HG03175 (cell line): ENCODE results near the gene GADD45GIP1.
A peak's percentile ranks its signal among the peaks of the same experiment; 100 is the strongest.

Source experiments
- ATAC-seq: cut with Tn5 transposase; IDR thresholded peaks from one replicate; pipeline ENCODE4 v1.9.1; 2021; ENCODE audit warnings: mild to moderate bottlenecking, moderate library complexity; ENCODE audit not compliant: unreplicated experiment

Gene GADD45GIP1

DNA sequence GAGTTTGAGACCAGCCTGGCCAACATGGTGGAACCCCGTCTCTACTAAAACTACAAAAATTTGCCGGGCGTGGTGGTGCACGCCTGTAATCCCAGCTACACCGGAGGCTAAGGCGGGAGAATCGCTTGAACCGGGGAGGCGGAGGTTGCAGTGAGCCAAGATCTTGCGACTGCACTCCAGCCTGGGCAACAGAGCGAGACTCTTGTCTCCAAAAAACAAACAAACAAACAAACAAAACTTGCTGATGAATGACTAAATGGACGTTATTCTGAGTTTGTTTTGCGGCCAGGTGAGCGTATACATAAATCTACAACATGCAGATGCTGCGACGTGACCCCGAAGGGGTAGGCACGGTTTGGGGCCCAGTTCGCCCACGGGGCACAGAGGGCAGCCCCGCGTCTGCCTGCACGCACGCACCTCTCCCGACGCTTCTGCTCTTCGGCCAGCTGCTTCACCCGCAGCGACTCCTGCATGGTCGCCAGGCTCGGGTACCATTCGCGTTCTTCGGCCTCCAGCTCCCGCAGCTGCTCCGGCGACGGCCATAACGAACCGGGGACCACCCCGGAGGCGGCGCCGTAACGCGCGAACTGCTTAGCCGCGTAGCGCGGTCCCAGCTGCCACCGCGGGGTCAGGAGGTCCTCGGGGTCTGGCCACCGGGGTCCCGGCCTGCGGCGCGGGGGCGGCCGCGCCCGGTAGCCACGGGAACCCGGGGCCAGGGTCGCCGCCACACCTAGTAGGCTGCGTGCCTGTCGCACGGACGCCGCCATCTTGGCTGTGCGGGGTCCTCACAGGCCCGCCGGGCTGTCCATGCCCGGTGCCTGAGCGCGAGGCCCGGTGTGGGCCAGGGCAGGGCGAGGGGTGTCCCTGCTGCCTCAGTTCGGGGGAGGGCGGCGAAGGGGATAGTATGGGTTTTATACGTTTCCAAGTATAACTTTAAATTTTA lies at the start of gene GADD45GIP1:
TSS of gene GADD45GIP1 (minus strand) at position 778 of the 943 bp plus-strand sequence. CDS start at position 767, 11 bp downstream.
- peak; percentile 71 for ATAC-seq

DNA sequence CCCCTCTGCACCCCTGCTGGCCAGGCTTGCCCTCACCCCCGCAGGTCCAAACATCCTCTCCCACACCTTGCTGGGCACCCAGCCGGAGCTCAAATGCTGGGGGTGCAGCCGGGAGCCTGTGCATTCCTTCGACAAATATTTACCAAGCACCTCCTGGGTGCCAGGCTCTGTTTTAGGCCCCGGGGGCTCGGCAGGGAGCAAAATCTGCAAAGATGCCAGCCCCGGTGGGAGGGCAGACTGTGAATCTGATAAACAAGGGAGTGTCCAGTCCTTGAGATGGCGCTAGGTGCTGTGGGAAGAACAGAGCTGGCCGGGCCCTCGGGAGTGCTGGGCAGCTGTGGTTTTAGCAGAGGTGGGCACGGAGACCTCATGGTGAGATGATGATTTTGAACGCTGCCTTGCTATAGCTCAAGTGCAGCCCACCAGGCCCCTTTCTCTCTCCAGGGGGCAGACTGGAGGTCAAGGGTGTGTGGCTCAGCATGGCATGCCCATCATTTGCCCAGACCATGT lies 48.9 kb upstream of the GADD45GIP1 start:
- ATAC-seq = no peak

DNA sequence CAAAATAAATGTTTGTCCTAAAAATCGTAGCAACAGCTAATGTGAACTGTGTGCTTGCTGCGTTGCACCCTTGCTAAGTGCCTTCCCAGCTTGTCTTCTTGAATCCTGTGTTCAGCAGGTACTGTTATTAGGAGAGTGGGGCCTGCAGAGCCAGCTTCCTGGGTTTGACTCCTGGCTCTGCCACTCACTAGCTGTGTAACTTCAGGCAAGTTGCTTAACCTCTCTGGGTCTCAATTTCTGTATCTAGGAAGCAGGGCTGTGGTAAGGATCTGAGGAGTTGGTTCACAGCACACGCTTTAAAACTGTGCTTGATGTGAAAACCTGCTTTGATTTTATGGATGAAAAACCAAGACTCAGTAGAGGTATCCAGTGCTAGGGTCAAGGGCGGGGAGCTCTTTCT lies 48.2 kb upstream of the GADD45GIP1 start:
- ATAC-seq = no peak

DNA sequence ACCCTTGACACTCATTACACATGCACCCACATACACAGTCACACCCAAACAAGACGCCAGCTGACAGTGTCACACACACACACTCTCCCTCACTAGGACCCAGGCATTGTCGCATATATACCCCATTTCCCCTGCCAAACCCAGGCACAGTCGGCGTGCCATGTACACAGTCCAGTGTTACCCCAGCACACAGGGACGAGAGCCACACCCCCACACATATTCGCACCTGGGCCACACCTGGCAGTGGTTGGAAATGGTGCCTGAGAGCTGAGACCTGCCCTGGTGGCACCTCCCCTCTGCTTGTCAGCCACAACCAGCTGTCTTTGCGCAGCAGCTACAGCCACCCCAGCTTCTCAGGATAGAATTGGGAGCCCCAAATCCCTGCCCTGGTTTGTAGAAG lies 47.2 kb upstream of the GADD45GIP1 start:
- ATAC-seq = no peak

DNA sequence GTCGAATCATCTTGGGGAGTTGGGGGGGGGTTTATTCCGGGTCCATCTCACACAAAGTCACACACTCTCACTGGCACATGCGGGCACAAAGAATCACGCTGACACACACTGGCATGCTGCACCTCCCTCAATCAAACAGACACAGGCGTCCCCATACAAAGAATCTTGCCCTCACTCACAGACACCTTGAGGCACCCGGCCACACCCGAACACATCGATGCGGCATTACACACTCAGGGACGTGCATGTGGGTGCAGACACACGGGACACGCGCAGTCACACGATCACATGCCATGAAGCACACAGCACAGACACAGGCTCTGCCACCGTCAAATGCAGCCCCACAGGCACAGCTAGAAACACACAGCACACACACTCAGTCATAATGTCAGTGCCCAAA lies 46.1 kb upstream of the GADD45GIP1 start:
- ATAC-seq = no peak

DNA sequence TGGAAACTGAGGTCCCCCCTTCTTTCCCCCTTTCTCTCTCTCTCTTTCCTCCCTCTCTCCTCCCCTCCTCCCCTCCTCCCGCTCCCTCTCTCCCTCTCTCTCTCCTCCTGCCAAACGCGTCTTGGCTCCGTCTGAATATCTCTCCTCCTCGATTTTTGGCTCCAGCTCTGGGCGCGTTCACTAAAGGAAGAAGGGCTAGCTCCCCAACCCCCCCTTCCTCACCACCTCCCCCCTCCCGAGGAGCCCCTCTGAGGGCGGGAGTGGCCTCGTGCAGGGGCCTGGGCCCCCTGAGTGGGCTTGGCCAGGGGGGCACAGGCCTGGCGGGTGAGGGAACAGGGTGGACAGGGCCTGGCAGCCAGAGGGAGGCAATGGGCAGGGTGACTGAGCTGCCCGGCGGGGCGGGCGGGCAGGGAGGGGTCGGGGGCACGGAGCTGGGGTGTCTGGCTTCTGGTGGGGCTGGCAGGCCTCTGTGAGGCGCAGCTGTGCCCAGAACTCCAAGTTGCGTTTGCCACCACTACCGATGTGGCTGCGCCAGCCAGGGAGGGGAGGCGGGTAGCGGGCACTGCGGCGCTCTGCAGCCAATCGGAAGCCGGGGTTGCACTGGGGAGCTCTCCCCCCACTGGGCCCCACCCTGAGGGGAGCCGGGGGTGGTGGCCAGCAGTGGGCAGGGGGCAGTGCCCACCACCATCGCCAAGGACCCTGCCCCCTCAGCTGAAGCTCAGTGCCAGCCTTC lies 45.3 kb upstream of the GADD45GIP1 start:
- no peak for ATAC-seq

DNA sequence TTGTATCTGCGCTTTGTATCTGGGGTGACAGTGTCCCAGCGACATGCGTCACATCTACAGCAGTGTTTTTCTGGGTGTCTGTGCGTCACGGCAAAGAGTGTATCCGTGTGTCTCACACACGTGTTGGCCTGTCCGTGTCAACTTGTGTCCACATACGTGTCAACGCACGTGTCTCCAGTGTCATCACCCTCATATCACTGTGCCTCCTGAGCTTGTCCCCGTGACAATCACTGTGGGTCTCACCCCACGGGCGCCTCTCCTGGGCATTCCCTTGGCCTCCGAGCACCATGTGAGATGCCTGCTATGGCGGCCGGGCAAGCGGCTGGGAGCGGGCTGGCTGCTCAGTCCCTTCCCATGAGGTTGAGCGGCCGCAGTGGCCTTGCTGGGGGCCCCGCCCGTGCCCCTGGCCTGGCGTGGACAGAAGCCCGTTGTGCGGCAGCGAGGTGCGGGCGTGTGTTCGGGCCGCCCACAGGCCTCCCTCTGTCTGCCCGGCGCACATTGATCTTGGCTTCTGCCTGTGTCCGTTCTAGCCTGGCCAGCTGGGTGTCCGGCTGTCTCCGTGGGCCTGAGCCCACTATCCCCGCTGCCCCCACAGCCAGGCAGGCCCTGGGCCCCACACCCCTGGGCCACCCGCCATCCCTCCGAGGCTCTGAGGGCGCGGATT lies 44.6 kb upstream of the GADD45GIP1 start:
- ATAC-seq = no peak

DNA sequence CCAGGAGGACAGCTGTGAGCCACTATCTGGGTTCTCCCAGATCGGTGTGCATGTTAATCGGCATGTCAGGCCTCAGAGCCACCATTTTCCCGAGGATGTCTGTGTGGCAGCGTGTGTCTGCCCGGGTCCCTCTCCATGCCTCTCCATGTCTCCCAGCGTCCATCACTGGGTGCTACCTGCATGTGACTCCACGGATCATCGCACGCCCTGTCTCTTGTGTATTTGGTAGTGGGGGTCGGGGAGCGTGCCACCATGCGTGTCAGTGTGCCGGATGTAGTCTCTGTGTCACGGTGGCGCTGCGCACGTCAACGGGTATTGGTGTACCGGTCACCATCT lies 44.1 kb upstream of the GADD45GIP1 start:
- no peak for ATAC-seq

DNA sequence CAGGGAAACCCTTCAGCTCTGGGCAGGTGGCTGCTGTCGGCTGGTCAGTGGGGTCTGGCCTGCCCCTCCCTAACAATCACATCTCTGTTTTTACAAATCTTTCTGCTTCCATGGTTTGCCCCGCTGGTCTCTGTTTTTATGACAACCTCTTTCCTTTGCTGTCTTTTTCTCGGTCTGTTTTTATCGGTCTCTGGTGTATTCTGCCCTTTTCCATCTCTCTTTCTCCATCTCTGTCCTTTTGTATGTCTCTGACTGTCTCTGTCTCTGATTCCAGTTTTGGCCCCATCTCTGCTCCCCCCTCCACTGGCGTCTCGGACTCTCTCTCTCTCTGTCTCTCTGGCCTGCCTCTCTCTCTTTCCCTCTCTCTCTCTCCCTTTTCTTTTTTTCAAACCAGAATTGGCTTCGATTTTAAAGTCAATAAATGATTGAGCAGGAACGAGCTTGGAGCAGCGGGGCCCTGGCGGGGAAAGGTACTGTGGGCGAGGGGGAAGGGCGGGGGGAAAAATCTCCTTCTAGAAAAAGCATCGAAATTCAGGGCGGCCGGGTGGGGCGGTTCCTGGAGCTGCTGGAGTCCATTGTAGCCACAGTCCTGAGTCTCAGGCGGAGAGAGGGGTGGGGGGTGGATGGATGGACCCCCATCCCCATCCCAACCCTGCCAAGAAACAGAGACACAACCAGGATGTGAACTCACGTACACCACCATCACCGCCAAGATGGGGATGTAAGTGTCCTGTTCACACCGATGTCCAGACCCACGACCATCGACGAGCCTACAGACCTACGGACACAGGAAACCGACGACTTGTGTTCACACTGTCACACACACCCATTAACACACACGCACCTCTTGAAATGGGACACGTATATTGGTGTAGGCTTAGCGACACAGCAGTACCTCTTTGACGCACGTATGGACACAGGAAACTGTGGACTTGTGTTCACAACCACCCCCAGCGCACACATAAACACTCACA lies 41.2 kb upstream of the GADD45GIP1 start:
- ATAC-seq = no peak

DNA sequence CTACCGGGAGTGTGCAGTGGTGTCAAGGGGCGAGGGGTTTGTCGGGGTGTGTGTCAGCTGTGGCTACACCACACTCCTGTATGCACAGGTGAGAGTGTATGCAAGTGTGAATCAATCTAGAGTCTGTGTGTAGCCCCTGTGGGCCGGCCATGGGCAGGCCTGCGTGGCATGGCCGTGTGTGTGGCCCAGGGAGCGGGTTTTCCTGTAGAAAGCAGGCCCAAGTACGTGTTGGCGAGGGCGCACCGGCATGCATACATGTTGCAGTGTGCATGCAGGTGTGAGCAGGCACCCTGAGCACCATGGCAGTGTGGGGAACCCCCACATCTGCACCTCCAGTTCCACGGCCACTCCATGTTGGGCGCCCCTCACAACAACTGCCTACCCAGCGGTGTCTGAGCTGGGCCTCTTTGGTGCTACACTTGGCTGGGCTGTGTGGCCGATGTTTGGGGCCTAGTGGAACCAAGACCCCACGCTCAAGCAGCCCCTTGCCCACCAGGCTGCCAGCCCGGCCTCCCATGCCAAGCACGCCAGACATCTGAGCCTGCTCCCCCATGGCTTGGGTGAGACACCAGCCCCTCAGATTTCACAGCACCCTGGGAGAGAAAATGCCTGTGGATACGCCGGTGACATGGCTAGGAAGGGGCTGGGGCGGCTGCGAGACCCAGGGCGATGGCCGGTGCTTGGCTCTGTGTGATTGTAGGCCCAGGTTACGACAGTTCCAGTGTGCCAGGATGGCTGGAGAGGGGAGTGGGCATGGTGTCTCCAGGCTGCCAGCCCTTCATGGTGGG lies 40.4 kb upstream of the GADD45GIP1 start:
- no peak for ATAC-seq

DNA sequence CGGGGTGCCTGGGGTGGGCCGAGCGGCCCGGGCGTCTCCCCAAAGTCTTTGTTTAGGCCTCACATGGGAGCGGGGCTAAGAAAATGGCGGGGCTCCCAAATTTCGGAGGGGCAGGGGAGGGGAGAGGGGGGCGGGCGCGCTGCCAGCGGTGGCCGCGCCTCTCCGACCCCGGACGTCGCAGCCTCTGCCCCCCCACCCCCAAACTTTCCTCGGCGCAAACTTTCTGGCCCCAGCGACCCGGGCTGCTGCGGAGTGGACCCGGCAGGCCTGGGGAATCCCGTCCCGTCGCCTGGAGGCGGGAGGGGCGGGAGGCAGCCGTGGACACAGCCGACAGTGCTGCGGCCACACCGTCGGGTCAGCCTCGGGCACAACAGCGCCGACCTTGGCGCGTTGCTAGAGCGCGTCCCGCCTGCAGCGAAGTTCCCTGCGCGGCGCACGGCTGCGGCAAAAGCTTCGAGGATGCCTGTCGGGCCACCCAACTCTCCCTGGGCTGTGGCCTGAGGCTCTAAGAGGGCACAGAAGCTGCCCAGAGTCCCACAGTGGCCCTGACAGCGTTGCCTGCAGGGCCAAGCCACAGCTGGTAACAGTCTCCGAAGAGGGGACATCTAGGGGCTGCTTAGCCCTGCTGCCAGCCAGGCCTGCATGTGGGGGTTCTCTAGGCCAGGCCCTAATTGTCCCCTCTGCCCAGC lies 39.5 kb upstream of the GADD45GIP1 start:
- no peak for ATAC-seq

DNA sequence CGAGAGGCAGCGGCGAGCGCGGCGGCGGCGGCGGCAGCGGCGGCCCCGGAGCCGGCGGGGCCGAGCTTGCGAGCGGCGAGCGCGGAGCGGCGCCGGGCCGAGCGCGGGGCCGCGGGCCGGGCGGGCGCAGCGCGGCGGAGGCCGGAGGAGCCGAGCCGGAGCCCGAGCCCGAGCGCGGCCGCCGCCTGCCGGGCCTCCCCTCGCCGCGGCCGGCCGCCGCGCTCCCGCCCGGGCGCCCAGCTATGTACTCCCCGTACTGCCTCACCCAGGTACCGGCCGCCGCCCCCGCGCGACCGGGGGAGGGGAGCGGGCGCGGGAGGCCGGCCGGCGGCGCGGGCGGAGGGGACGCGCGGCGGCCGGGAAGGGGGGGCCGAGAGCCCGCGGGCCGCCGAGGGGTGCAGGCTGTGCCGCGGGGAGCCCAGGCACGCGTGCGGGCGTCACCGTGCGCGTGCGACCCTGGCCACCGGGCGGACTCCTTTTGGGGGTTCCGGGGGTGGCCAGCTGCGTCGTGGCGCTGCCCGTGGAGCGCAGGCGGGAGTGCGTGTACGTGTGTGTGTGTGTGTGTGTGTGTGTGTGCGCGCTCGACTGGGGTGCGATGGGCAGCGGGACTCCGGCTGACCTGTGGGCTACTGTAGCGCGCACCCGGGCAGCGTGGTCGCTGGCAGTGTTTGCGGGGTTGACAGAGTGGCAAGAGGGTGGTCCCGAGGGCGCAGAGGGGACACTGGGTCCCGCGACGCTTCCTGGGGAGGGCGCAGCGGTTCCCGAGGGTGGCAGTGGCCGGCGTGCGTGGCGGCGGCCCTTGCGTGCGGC lies 38.8 kb upstream of the GADD45GIP1 start:
- ATAC-seq = no peak

DNA sequence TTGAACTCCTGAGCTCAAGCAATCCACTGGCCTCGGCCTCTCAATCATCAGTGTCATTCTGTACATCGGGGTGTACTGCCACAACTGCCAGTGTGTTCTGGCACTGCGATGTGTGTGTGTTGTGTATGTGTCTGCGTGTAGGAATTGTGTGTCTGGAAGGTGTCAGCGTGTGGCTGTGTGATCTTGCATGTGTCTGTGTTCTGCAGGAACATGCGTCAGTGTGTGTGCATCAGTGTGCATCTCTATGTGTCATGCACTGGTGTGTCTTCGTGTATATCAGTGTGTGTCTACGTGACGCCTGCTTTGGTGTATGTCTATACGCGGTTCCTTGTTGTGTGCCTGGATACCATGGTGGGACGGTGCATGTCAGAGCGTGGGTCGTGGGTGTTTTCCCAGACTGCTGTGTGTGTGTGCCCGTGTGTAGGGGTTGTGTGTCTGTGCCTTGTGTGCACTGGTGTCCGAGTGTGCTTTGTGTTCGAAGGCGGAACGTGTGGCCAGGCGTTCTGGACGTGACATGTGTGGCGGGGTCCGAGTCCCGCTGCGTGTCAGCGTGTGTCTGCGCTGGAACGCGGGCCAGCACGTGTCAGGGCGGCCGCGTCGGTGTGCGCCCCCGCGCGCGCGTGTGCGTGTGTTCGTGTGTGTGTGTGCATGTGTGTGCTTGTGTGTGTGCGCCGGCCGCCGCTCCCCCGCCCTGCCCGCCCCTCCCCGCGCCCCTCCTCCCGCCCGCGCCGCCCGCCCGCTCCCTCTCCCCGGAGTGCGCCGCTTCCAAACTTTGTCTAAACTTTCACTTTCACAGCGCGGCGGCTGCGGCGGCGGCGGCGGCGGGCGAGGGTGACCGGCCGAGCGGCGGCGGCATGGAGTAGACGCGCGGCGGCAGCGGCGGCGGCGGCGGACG lies 37.9 kb upstream of the GADD45GIP1 start, which contains the start of gene NFIX:
TSS of gene NFIX (plus strand) at position 775 of the 895 bp plus-strand sequence. CDS start 363 bp downstream, outside the sequence.
- ATAC-seq = no peak

DNA sequence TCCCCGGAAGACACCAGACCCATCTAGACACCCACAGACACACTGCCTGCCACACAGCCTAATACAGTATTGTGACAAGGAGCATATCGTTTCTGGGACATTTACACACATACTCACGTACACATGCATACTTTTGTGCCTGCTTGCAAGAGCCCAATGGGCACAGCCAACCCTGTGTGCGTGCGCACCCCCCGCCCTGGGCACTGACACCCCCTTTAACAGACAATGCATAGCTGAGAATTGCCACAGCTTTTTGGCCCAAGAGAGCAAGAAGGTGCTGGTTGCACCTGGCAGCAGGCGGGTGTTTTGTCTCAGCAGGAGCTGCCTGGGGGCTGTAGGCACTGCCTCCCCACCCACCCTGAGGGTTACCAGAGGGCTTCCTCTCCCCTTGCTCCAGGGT lies 36.5 kb upstream of the GADD45GIP1 start:
- ATAC-seq = no peak

DNA sequence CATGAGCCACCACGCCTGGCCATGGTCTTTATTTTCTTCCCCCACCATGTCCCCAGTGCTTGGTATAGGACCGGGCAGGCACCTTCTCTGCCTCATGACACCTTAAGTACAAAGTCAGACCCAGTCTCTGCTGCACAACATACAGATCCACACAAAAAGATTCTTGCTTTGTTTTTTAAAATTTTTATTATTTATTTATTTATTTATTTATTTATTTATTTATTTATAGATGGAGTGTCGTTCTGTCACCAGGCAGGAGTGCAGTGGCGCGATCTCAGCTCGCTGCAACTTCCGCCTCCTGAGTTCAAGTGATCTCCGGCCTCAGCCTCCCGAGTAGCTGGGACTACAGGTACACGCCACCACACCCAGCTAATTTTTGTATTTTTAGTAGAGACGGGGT lies 35.7 kb upstream of the GADD45GIP1 start:
- no peak for ATAC-seq

DNA sequence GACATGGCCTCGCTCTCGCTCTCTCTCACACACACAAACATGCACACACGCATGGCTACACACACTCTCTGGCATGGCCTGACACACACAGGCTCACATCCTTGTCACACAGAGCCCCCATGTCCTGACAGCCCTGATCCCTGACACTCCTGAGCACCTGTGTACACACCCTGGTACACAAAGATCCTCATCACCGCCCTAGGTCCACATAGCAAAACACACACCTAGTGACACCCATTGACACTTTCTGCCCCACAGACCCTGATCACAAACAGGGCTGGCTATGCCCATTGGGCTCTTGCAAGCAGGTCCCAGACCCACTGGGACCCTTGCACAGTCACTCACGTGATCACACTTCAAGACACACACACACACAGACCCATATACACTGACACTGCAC lies 34.3 kb upstream of the GADD45GIP1 start:
- no peak for ATAC-seq

DNA sequence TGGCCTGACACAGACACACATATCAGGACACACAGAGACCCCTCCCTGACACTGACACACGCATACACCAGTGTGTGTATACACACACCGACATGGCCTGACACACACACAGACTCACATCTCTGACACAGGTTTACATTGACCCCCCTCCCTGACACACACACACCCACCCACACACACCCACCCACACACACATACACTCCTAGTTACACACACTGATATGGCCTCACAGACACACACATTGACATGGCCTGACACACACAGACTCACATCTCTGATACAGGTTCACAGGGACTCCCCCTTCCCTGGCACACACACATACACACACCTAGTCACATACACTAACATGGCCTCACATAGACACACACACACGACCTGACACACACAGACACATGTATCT lies 33.8 kb upstream of the GADD45GIP1 start:
- no peak for ATAC-seq
